HL-60 (cell line): ENCODE results near the gene RBM10.

Experiments
- POLR2AphosphoS5 ChIP-seq: IDR thresholded peaks from 2 replicates; pipeline ENCODE4 v1.6.1; 2012; ENCODE audit warnings: low read depth
- SPI1 ChIP-seq: IDR thresholded peaks from 2 replicates; pipeline ENCODE4 v1.6.1; 2012; ENCODE audit warnings: low read depth, mild to moderate bottlenecking, borderline replicate concordance
- TF ChIP-seq, protein P1 (sequence below): IDR thresholded peaks from one replicate; pipeline ENCODE4 v1.5.1; 2011; ENCODE audit warnings: low read length, control low read depth, inconsistent platforms; ENCODE audit not compliant: insufficient read depth
- TF ChIP-seq, protein P2 (sequence below): IDR thresholded peaks from 2 replicates; pipeline ENCODE4 v1.6.1; 2012; ENCODE audit warnings: low read depth; ENCODE audit not compliant: insufficient replicate concordance

GRCh38 chrX:47146936-47147859 is 2.2 kb downstream of the RBM10 start:
- TF ChIP-seq POLR2AphosphoS5 (no peak), SPI1 (no peak)
- TF ChIP-seq, protein P1, sequence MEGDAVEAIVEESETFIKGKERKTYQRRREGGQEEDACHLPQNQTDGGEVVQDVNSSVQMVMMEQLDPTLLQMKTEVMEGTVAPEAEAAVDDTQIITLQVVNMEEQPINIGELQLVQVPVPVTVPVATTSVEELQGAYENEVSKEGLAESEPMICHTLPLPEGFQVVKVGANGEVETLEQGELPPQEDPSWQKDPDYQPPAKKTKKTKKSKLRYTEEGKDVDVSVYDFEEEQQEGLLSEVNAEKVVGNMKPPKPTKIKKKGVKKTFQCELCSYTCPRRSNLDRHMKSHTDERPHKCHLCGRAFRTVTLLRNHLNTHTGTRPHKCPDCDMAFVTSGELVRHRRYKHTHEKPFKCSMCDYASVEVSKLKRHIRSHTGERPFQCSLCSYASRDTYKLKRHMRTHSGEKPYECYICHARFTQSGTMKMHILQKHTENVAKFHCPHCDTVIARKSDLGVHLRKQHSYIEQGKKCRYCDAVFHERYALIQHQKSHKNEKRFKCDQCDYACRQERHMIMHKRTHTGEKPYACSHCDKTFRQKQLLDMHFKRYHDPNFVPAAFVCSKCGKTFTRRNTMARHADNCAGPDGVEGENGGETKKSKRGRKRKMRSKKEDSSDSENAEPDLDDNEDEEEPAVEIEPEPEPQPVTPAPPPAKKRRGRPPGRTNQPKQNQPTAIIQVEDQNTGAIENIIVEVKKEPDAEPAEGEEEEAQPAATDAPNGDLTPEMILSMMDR, result no peak
- TF ChIP-seq, protein P2, sequence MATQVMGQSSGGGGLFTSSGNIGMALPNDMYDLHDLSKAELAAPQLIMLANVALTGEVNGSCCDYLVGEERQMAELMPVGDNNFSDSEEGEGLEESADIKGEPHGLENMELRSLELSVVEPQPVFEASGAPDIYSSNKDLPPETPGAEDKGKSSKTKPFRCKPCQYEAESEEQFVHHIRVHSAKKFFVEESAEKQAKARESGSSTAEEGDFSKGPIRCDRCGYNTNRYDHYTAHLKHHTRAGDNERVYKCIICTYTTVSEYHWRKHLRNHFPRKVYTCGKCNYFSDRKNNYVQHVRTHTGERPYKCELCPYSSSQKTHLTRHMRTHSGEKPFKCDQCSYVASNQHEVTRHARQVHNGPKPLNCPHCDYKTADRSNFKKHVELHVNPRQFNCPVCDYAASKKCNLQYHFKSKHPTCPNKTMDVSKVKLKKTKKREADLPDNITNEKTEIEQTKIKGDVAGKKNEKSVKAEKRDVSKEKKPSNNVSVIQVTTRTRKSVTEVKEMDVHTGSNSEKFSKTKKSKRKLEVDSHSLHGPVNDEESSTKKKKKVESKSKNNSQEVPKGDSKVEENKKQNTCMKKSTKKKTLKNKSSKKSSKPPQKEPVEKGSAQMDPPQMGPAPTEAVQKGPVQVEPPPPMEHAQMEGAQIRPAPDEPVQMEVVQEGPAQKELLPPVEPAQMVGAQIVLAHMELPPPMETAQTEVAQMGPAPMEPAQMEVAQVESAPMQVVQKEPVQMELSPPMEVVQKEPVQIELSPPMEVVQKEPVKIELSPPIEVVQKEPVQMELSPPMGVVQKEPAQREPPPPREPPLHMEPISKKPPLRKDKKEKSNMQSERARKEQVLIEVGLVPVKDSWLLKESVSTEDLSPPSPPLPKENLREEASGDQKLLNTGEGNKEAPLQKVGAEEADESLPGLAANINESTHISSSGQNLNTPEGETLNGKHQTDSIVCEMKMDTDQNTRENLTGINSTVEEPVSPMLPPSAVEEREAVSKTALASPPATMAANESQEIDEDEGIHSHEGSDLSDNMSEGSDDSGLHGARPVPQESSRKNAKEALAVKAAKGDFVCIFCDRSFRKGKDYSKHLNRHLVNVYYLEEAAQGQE, result no peak
